ENCODE measurements around the gene MSX2.

- TF ChIP-seq POLR2A (IDR thresholded peaks at IDR 0.05) (no peak), CTCF (IDR thresholded peaks at IDR 0.05) (no peak)
These were observed 7.0 kb downstream of the MSX2 start for GRCh38 chr5:174731214-174732035.

Data from body of pancreas (tissue), 4 donors.